ENCODE results near the gene JUNB.

The JUNB gene

GRCh38 chr19:12821761-12822160, 30.5 kb downstream of the JUNB start:
- in situ Hi-C loops (cut with MboI; ENCODE audit: low pct_unique_long_range_greater_than_20kb, low sequenced_read_pairs, unreplicated experiment): no loop called here

GRCh38 chr19:12825254-12826131, 34.2 kb downstream of the JUNB start:
- DNase-seq (ENCODE audit: low spot score): no peak
- in situ Hi-C loops (cut with MboI; ENCODE audit: low pct_unique_long_range_greater_than_20kb, low sequenced_read_pairs, unreplicated experiment): no loop called here
- TF ChIP-seq CTCF (IDR thresholded peaks at IDR 0.05; ENCODE audit: extremely low read depth, insufficient read depth, missing control alignments): peak; percentile 37

More at GRCh38 chr19:12821761-12822160, 30.5 kb downstream of the JUNB start:
- TF ChIP-seq CTCF (IDR thresholded peaks at IDR 0.05; ENCODE audit: extremely low read depth, insufficient read depth, missing control alignments): no peak
- DNase-seq (ENCODE audit: low spot score): no peak

- peak; percentile 71 for DNase-seq (ENCODE audit: low spot score)
- TF ChIP-seq CTCF (IDR thresholded peaks at IDR 0.05; ENCODE audit: extremely low read depth, insufficient read depth, missing control alignments): no peak
- in situ Hi-C loops (cut with MboI; ENCODE audit: low pct_unique_long_range_greater_than_20kb, low sequenced_read_pairs, unreplicated experiment): no loop called here
These were observed 37.2 kb downstream of the JUNB start for GRCh38 chr19:12828494-12828893.

GRCh38 chr19:12833418-12833737, 42.1 kb downstream of the JUNB start:
- DNase-seq (ENCODE audit: low spot score): no peak
- in situ Hi-C loops (cut with MboI; ENCODE audit: low pct_unique_long_range_greater_than_20kb, low sequenced_read_pairs, unreplicated experiment): no loop called here
- no peak for TF ChIP-seq CTCF (IDR thresholded peaks at IDR 0.05; ENCODE audit: extremely low read depth, insufficient read depth, missing control alignments)

- in situ Hi-C loops (cut with MboI; ENCODE audit: low pct_unique_long_range_greater_than_20kb, low sequenced_read_pairs, unreplicated experiment): no loop called here
- DNase-seq (ENCODE audit: low spot score): peak; percentile 82
- TF ChIP-seq CTCF (IDR thresholded peaks at IDR 0.05; ENCODE audit: extremely low read depth, insufficient read depth, missing control alignments): no peak
These were observed 42.7 kb downstream of the JUNB start for GRCh38 chr19:12833738-12834565.

GRCh38 chr19:12834566-12834943, 43.3 kb downstream of the JUNB start, which contains the start of gene RTBDN:
TSS of gene RTBDN (minus strand) at chr19:12834579. CDS start at chr19:12829979, 4,600 bp downstream.
- no peak for TF ChIP-seq CTCF (IDR thresholded peaks at IDR 0.05; ENCODE audit: extremely low read depth, insufficient read depth, missing control alignments)
- in situ Hi-C loops (cut with MboI; ENCODE audit: low pct_unique_long_range_greater_than_20kb, low sequenced_read_pairs, unreplicated experiment): no loop called here
- no peak for DNase-seq (ENCODE audit: low spot score)
